Measurements from ENCODE around the gene GABBR2.

DNA sequence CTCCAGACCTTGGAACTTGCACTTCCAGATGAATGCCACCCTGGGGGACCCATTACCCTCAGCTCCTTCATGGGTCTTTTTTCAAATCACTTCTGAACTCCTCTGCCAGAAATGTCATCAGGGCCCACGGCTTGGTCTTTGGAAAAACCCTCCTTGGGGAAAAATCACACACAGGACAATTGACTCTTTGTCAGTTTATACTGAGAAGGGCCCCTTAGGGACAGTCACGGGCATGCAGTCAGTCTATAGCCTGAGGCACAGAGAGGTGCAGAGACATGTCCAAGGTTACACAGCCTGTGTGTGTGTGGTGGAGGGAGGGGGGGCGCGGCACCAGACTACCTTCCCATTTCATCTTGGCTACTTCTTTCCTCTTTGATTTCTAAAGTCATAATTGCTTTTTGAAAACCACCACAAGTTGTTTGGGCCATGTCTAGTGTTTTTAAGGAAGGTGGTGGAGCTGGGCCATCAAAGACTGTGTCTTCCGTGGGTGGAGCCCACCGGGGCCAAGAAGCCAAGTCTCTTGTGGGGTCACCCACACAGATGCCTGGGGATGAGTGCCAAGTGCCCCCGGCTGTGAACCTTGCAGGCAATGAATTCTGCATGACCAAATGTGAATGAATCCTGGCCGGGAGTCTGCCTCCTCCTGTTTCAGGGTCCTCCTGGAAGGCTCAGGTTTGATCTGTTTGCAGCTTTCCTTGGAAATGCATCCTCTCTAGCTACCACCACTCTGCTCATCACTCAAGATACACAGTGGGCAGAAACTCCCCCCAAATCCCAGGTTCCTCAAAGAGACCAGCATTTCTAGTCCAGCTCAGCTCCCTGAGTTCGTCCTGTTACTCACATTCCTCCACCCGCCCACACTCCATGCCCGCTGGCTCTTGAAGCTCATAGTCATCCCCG is 253.2 kb downstream of the GABBR2 start:
- TF ChIP-seq, protein P1, sequence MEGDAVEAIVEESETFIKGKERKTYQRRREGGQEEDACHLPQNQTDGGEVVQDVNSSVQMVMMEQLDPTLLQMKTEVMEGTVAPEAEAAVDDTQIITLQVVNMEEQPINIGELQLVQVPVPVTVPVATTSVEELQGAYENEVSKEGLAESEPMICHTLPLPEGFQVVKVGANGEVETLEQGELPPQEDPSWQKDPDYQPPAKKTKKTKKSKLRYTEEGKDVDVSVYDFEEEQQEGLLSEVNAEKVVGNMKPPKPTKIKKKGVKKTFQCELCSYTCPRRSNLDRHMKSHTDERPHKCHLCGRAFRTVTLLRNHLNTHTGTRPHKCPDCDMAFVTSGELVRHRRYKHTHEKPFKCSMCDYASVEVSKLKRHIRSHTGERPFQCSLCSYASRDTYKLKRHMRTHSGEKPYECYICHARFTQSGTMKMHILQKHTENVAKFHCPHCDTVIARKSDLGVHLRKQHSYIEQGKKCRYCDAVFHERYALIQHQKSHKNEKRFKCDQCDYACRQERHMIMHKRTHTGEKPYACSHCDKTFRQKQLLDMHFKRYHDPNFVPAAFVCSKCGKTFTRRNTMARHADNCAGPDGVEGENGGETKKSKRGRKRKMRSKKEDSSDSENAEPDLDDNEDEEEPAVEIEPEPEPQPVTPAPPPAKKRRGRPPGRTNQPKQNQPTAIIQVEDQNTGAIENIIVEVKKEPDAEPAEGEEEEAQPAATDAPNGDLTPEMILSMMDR (conservative IDR thresholded peaks at IDR 0.05; ENCODE audit: low read length), result no peak
- TF ChIP-seq EZH2phosphoT487 (IDR thresholded peaks at IDR 0.05; ENCODE audit: borderline replicate concordance, low read depth, low read length), result no peak
